NCI-H82 treated with DMSO at 0.1 percent for 48 hours (cell line): Measurements from ENCODE around the gene SEC24D.
"Not testable (repeated sequence)": the region's sequence is repeated elsewhere in the genome, so short reads cannot be mapped to it uniquely, and the experiment has no call there.

Experiments
- DNase-seq: peaks from one replicate; lab custom pipeline; 2025; ENCODE audit not compliant: unreplicated experiment; lab: John Stamatoyannopoulos, UW

The SEC24D gene

DNA sequence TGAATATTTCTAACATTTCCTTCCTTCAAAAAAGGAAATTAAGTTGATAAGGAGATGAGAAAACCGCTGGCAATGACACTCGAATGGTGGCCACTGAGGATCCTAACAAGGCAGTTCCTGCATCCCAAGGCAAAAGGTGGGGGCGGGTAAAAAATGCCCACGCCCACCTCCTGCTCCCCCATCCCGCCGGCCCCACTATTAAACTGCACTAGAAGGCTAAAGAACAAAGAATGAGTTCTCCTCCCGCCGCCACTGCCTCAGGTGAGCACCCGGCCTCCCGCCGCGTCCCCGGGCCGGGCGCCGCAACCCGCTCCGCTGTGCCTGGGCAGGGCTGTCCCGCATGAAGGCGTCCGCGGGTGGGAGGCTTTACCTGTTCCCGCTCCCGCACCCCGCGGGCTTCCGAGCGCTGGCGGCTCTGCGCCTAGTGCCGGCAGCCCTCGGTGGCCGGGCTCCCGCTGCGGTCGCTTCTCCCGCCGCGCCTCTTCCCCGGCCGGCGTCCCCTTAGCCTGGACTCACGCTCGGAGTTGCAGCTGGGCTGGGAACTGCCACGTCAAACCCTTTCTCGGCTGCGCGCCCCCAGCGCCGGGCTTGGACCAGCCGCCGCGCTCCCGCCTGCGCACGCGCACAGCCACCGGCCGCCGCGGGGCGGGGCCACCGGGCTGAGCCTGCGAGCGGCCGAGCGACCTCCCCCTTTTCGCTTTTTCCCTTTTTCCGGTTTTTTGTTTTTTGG, at the start of gene SEC24D:
Gene SEC24D, minus strand, starts transcription at position 556 of the 730 bp plus-strand sequence. CDS start 2,430 bp downstream, outside the sequence.
- DNase-seq = no peak

- no peak for DNase-seq
Measured at GRCh38 chr4:118884716-118885115, 48.8 kb upstream of the SEC24D start.

DNA sequence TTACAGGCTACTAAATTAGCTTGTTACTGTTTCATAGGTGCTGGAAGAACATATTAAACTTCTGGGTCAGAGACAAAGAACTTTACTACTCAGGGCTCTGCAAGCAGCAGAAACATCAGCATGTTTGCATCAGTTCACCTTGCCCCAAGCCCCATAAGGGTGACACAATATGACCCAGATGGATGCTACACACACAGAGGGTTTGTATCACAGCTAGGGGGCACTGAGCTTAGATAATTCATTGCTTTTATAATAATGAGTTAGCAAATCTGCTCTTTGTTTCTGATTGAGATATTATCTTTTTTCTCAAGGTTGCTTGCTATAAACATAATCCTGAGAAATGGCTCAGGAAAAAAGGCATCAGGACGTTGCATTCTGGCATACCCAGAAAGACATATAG, 47.9 kb upstream of the SEC24D start:
- DNase-seq = no peak

- DNase-seq = no peak
Measured at GRCh38 chr4:118881512-118882146, 45.7 kb upstream of the SEC24D start.

DNA sequence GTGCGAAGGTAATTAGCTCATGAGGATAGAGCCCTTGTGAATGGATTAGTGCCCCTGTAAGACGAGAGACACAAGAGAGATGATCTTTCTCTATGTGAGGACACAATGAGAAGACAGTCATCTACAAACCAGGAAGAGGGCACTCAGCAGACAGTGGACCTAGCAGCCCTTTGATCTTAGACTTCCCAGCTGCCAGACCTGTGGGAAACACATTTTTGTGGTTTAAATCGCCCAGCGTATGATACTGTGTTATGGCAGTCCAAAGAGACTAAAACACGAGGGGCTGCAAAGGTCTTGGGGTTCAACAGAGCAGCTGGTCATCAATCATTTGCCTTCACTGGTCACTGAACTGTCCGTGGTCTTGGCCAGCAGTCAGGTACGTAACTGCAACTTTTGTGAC, 43.5 kb upstream of the SEC24D start:
- DNase-seq = no peak

DNA sequence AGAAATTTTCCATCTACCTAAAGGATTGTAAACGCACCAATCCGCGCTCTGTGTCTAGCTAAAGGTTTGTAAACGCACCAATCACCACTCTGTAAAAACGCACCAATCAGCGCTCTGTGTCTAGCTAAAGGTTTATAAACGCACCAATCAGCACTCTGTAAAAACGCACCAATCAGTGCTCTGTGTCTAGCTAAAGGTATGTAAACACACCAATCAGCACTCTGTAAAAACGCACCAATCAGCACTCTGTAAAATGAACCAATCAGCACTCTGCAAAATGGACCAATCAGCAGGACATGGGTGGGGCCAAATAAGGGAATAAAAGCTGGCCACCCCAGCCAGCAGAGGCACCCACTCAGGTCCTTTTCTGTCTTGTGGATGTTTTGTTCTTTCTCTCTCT, 42.6 kb upstream of the SEC24D start:
- not testable (repeated sequence) for DNase-seq

DNA sequence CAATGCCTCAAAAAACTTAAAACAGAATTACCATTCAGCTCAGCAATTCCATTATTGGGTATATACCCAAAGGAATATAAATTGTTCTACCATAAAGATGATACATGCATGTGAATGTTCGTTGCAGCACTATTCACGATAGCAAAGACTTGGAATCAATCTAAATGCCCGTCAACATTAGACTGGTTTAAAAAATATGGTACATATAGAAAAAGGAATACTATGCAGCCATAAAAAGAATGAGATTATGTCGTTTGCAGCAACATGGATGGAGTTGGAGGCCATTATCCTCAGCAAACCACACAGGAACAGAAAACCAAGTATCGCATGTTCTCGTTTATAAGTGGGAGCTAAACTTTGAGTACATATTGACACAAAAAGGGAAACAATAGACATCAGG, 41.9 kb upstream of the SEC24D start:
- DNase-seq = no peak

- no peak for DNase-seq
Measured at GRCh38 chr4:118872181-118872580, 36.3 kb upstream of the SEC24D start.

DNA sequence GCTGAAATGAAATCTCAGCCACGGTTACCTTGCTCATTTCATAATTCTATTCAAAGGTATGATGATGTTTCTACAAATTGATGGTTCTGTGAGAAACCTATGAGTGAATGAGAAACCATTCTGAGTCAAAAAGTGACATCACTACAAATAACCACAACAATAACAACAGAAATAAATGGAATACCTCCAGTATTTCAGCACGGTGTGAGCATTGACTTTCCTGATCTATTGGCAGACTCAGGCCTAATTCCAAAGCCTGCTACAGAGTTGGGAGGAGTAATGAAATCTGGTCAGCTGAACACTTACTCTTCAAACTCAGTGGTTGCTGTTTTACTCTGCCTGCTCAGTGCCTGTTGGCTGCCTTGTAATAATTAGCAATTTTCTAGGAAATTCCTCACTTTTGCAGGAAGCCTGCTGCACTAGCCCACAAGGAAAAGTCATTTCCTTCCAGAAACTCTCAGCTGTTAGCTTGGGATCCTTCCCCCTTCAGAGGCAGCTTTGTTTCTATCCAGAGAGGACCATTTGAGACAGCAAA, 33.9 kb upstream of the SEC24D start:
- DNase-seq = no peak

- no peak for DNase-seq
Measured at GRCh38 chr4:118867311-118868067, 31.6 kb upstream of the SEC24D start.

GRCh38 chr4:118866442-118866841, 30.5 kb upstream of the SEC24D start:
- no peak for DNase-seq

GRCh38 chr4:118865091-118865708, 29.3 kb upstream of the SEC24D start:
- peak; percentile 69 for DNase-seq

DNA sequence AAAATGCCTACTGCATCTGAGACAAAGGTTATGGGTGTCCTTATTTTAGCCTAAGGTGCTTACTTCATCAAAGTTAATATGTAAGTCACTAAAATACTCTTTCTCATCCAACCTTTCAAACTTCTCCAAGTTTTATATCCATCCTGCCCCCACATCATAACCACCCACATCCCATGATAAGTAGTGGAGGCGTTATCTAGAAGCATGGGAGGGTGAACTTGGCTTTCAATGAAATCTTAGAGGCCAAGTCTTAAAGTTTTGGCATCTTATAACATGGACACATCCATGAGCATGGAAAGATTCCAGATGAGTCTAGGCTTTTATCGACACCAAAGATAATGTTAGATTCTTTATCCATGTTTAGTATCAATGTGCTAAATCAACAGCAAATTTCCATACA, 22.9 kb upstream of the SEC24D start:
- no peak for DNase-seq

GRCh38 chr4:118857760-118858159, 21.8 kb upstream of the SEC24D start:
- DNase-seq = no peak

GRCh38 chr4:118850488-118851173, 14.7 kb upstream of the SEC24D start:
- DNase-seq = no peak

GRCh38 chr4:118849867-118850487, 14.1 kb upstream of the SEC24D start:
- DNase-seq = no peak

DNA sequence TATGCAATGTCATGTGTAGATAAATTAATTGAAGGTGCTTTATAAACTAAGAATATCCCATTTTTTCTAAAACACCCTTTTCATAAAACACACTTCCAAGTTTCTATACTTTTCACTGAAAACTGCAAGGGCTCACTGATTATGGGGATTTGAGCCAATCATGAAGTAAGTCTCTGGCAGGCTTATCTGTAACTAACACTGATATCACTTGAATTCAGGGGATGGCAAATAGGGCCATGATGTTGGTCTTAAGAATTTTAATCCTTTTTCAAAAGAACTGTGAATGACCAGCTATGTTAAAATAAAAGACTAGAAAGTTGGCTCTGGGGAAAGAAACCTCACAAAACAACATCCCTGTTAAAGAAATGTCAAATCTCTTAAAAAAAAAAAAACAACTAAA, 13.0 kb upstream of the SEC24D start:
- DNase-seq = no peak

DNA sequence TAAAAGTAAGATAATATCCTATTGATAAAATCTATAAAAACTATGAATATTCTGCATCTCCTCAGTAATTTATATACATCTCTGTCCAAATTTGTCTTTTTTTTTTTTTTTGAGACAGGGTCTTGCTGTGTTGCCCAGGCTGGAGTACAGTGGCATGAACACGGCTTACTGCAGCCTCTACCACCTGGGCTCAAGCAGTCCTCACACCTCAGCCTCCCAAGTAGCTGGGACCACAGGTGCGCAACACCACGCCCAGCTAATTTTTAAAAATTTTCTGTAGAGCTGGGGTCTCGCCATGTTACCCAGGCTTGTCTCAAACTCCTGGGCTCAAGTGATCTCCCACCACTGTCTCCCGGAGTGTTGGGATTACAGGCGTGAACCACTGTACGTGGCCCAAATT, 12.3 kb upstream of the SEC24D start:
- no peak for DNase-seq

- no peak for DNase-seq
Measured at GRCh38 chr4:118846979-118847378, 11.1 kb upstream of the SEC24D start.

DNA sequence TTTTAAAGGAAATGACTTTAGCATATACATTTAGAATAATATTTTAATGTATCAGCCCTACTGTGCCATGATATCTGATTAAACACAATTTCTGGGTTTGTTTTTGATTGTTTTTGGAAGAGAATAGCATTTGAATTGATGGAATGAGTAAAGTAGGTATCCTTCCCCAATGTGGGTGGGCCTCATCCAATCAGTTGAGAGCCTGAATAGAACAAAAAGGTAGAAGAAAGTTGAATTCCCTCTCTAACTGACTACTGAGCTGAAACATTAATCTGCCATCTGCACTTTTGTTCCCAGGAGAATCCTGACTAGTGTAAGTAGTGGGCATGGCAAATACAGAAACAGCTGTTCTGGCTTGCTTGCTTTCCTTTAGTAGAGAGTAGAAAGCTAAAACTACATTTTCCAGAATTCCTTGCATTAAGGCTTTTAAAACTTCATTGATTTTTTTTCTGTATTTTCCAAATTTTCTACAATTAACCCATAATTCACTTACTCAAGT, 9.7 kb upstream of the SEC24D start:
- DNase-seq = peak; percentile 41
